SK-N-MC (cell line): ENCODE data around the gene SULT1C2.

ENCODE experiments used
- EZH2 ChIP-seq: fragments of 200-600 bp; sonication (generic); IDR thresholded peaks from one replicate; pipeline ENCODE4 v1.6.1; 2017; ENCODE audit warnings: antibody characterized with exemption
- POLR2AphosphoS5 ChIP-seq: IDR thresholded peaks from 2 replicates; pipeline ENCODE4 v1.6.1; 2012; ENCODE audit warnings: mild to moderate bottlenecking, low read depth, low read length, borderline replicate concordance

- TF ChIP-seq EZH2 = no peak
- no peak for TF ChIP-seq POLR2AphosphoS5
Measured at GRCh38 chr2:108325756-108326155, 37.1 kb downstream of the SULT1C2 start.
